Osteocyte (in vitro differentiated cells): ENCODE measurements around the gene TEX52. TPM values are rescaled to one million over a fixed set of nuclear protein-coding genes. Genes with fewer than 3 reads are reported as not detected.

Experiments
- DNase-seq: peaks from one replicate; pipeline ENCODE4 v3.0.0; 2021; ENCODE audit warnings: mixed read lengths; ENCODE audit not compliant: unreplicated experiment; ENCODE audit errors: extremely low spot score
- H3K27ac Mint-ChIP-seq: one replicate; pipeline ENCODE4 v1.8.0; 2021; ENCODE audit warnings: mild to moderate bottlenecking, mixed read lengths; ENCODE audit not compliant: unreplicated experiment
- H3K27me3 Mint-ChIP-seq: one replicate; pipeline ENCODE4 v1.8.0; 2021; ENCODE audit warnings: mixed read lengths; ENCODE audit not compliant: unreplicated experiment
- H3K36me3 Mint-ChIP-seq: one replicate; pipeline ENCODE4 v1.8.0; 2021; ENCODE audit warnings: mixed read lengths; ENCODE audit not compliant: unreplicated experiment
- H3K4me1 Mint-ChIP-seq: one replicate; pipeline ENCODE4 v1.8.0; 2021; ENCODE audit warnings: mixed read lengths; ENCODE audit not compliant: unreplicated experiment
- H3K4me3 Mint-ChIP-seq: one replicate; pipeline ENCODE4 v1.8.0; 2021; ENCODE audit warnings: mild to moderate bottlenecking, moderate library complexity, mixed read lengths; ENCODE audit not compliant: unreplicated experiment
- H3K9me3 Mint-ChIP-seq: one replicate; pipeline ENCODE4 v1.8.0; 2021; ENCODE audit warnings: mixed read lengths; ENCODE audit not compliant: unreplicated experiment
- total RNA-seq: library from RNA; stranded (reverse); gene quantifications from 2 replicates; pipeline ENCODE4 v1.2.1, GENCODE V29; 2021
- TF ChIP-seq, protein P1 (sequence below): fragments of 200-600 bp; sonication (generic); IDR thresholded peaks from 2 replicates; pipeline ENCODE4 v1.5.0; 2021; ENCODE audit warnings: antibody characterized with exemption, mild to moderate bottlenecking, moderate library complexity

TEX52 gene
- total RNA-seq, 1 donor from 2014 or later: not detected

DNA sequence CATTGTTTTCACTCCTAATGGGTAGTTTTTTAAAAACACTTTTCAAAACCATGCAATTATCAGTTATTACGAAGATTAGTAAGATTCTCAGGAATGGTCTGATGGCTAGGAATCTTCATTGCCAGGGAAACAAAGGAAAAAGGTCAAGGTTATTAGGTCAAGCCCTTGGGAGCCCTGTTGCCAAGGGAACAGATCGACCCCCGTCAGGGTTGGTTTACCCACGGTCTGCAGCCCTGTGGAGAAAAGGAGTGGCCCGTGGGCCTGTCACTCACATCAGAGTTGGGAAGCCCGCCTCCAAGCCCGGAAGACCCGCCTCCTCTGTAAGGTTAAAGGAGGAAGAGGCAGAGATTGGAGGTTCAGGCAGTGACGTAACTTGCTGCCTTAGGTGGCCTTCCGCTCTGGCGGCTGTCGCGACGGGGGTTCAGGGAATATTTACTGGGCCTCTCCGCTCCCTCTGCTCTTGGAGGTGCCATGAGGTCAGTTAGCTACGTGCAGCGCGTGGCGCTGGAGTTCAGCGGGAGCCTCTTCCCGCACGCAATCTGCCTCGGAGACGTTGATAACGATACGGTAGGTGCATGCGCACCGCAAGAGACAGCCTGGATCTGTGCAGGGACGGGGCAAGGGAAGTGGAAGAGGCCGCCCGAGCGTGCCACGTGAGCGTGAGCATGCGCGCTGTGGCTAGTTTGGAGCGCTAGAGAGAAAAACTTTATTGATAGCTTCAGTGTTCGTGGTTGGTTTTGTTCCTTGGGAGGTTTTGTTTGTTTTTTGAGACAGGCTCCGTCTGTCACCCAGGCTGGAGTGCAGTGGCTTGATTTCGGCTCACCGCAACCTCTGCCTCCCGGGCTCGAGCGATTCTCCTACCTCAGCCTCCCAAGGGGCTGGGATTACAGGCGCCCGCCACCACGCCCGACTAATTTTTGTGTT, 44.3 kb downstream of the TEX52 start, which contains the start of gene ITFG2:
ITFG2 (plus strand) TSS at position 379 of the 924 bp plus-strand sequence; CDS start at position 472, 93 bp downstream.
- peak within 1 kb of the TSS; percentile 100 for H3K27ac Mint-ChIP-seq
- no peaks in the 10 kb centered on the region for H3K27me3 Mint-ChIP-seq
- H3K4me1 Mint-ChIP-seq: peaks cover 18% of the 10 kb centered on the region
- no peaks in the 10 kb centered on the region for H3K9me3 Mint-ChIP-seq
- no peaks in the 10 kb centered on the region for H3K36me3 Mint-ChIP-seq
- TF ChIP-seq, protein P1, sequence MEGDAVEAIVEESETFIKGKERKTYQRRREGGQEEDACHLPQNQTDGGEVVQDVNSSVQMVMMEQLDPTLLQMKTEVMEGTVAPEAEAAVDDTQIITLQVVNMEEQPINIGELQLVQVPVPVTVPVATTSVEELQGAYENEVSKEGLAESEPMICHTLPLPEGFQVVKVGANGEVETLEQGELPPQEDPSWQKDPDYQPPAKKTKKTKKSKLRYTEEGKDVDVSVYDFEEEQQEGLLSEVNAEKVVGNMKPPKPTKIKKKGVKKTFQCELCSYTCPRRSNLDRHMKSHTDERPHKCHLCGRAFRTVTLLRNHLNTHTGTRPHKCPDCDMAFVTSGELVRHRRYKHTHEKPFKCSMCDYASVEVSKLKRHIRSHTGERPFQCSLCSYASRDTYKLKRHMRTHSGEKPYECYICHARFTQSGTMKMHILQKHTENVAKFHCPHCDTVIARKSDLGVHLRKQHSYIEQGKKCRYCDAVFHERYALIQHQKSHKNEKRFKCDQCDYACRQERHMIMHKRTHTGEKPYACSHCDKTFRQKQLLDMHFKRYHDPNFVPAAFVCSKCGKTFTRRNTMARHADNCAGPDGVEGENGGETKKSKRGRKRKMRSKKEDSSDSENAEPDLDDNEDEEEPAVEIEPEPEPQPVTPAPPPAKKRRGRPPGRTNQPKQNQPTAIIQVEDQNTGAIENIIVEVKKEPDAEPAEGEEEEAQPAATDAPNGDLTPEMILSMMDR: no peak
- H3K4me3 Mint-ChIP-seq: peak within 1 kb of the TSS; percentile 100
- DNase-seq: peak; percentile 97

DNA sequence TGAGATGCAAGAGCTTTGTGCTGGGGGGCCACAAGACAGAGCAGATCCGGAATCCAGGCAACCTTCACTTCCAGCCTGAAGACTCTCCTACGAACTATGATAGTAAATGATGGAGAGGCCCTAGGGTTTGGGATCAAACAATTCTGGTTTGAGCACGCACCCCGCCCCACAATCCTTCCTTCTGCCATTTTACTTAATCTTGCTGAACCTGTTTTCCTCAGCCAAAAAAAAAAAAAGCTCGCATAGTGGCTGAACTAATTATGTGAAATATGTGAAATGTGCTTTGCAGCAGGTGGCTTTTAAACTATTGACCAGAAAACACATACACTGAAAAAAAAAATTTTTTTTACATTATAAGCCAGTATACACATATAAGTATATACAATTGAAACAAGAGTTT, 45.0 kb downstream of the TEX52 start:
- DNase-seq: no peak
- Mint-ChIP-seq H3K9me3 (no peaks in the 10 kb centered on the region), H3K27ac (peak overlapping the region; percentile 100), H3K36me3 (no peaks in the 10 kb centered on the region), H3K4me1 (peaks cover 18% of the 10 kb centered on the region), H3K4me3 (peak overlapping the region; percentile 100), H3K27me3 (no peaks in the 10 kb centered on the region)
- TF ChIP-seq, protein P1: no peak

DNA sequence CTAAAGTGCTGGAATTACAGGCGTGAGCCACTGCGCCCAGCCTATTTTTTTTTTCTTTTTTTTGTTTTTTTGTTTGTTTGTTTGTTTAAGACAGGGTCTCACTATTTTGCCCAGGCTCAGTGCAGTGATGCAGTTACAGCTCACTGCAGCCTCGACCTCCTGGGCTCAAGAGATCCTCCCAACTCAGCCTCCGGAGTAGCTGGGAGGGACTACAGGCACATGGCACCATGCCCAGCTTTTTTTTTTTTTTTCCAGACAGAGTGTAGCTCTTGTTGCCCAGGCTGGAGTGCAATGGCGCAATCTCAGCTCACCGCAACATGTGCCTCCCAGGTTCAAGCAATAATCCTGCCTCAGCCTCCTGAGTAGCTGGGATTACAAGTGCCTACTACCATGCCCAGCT, 50.1 kb downstream of the TEX52 start:
- Mint-ChIP-seq H3K27me3 (no peaks in the 10 kb centered on the region), H3K36me3 (peaks cover 13% of the 10 kb centered on the region), H3K9me3 (no peaks in the 10 kb centered on the region), H3K4me3 (no peak overlapping the region), H3K27ac (no peak overlapping the region), H3K4me1 (peaks cover 34% of the 10 kb centered on the region)
- DNase-seq: no peak
- TF ChIP-seq, protein P1: no peak

DNA sequence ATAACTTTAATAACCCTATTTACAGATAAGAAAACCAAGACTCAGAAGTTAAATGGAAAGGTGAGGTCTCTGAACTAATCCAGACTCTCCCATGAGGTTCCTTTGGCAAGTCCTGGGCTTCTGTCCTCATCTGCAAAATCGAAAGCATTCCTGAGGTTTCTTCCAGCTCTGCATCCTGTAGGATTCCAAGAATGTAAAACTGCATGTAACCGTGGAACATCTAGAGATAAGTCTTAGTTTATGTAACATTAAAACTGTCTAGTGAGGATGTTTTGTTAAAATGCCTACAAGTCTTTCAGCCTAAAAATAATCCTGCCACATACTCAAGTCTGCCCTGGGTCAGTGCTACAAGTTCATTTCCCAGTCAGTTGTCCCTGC, 51.7 kb downstream of the TEX52 start:
- Mint-ChIP-seq H3K36me3 (peaks cover 24% of the 10 kb centered on the region), H3K4me3 (no peak overlapping the region), H3K27me3 (no peaks in the 10 kb centered on the region), H3K9me3 (no peaks in the 10 kb centered on the region), H3K4me1 (peaks cover 30% of the 10 kb centered on the region), H3K27ac (peak overlapping the region; percentile 86)
- TF ChIP-seq, protein P1: no peak
- no peak for DNase-seq

DNA sequence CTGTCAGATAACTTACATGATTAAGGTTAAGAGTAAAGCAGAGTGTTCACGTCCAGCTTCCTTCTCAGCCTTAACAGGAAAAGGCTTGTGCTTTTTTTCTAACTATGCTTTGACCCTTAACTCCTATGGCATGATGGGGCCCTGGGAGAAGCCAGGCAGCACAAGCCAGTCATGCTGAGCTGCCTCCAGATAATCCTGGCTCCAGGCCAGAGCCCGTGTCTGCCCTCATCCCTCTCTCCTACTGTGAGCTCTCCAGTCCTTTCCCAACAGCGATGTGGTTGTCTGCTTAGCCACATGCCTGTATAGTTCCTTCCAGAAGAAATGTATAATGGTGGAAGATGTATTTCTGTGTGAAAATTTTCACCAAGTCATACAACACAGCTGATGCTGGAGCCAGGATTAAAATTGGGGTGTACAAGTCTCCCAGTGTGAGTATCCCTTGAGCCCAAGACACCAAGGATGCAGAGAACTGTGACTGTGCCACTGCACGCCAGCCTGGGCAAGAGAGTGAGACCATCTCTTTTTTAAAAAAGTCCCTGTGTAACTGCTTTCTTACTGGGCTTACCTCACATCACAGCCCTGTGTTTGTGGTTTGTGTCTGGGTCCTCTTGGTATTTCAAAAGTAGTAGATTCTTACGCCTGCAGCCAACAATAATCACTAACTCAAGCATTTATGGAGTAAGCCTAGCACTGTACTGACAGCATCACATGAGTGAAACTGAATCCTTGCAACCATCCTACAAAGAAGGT, 52.3 kb downstream of the TEX52 start:
- TF ChIP-seq, protein P1: no peak
- Mint-ChIP-seq H3K4me3 (no peak overlapping the region), H3K27me3 (no peaks in the 10 kb centered on the region), H3K27ac (peak overlapping the region; percentile 86), H3K36me3 (peaks cover 30% of the 10 kb centered on the region), H3K4me1 (peaks cover 30% of the 10 kb centered on the region), H3K9me3 (no peaks in the 10 kb centered on the region)
- DNase-seq: peak; percentile 89
